AG04449 (cell line): ENCODE measurements around the gene RNF6.

ENCODE experiments used
- CTCF ChIA-PET: fragments of 350-600 bp; formaldehyde crosslinking; extraction: SDS; loops from one replicate; lab custom pipeline; 2021; ENCODE audit warnings: antibody characterized with exemption; lab: Yijun Ruan, JAX
- POLR2A ChIA-PET: fragments of 400-600, 350-600 bp; formaldehyde crosslinking; extraction: SDS; loops from one replicate; lab custom pipeline; 2020; ENCODE audit warnings: antibody characterized with exemption, inconsistent platforms; lab: Yijun Ruan, JAX
- DNase-seq: peaks from one replicate; pipeline ENCODE4 v3.0.0-alpha.2; 2010; ENCODE audit warnings: low read depth, low spot score
- H3K4me3 ChIP-seq: 2 replicates; pipeline ENCODE4 v1.5.1; 2011; ENCODE audit warnings: low read depth, mild to moderate bottlenecking, control low read depth, low read length
- TF ChIP-seq, protein P1 (sequence below): IDR thresholded peaks from one replicate; pipeline ENCODE4 v1.5.1; 2011; ENCODE audit warnings: mild to moderate bottlenecking, moderate library complexity, low read length, control low read depth, inconsistent platforms; ENCODE audit not compliant: insufficient read depth; ENCODE audit errors: missing control alignments

RNF6 gene

DNA sequence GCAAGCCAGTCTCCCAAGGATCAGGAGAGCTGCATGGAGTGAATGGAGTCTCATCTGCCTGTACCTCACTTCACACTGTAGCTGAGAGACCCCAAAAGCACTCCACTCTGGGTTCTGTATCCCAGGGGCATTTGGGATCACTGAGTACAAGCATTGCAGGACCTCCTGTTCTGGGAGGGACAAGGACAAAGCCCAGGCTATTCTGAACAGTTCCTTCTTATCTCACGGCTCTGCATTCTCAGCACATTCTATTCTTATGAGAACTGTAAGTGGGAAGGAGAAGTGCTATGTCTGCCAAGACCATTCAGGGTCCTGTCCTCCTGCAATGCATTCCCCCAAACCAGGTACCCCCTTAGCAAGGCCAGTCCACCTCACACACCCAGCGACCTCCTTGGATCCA is 42.8 kb downstream of the RNF6 start:
- ChIA-PET POLR2A (no interaction called here), CTCF (interaction anchor here (0.8 kb wide), 1 partner anchor 303 kb away, joined by 3 read pairs; no protein-coding TSS in a partner anchor)
- TF ChIP-seq, protein P1, sequence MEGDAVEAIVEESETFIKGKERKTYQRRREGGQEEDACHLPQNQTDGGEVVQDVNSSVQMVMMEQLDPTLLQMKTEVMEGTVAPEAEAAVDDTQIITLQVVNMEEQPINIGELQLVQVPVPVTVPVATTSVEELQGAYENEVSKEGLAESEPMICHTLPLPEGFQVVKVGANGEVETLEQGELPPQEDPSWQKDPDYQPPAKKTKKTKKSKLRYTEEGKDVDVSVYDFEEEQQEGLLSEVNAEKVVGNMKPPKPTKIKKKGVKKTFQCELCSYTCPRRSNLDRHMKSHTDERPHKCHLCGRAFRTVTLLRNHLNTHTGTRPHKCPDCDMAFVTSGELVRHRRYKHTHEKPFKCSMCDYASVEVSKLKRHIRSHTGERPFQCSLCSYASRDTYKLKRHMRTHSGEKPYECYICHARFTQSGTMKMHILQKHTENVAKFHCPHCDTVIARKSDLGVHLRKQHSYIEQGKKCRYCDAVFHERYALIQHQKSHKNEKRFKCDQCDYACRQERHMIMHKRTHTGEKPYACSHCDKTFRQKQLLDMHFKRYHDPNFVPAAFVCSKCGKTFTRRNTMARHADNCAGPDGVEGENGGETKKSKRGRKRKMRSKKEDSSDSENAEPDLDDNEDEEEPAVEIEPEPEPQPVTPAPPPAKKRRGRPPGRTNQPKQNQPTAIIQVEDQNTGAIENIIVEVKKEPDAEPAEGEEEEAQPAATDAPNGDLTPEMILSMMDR: no peak
- no peak overlapping the region for H3K4me3 ChIP-seq
- DNase-seq: no peak

DNA sequence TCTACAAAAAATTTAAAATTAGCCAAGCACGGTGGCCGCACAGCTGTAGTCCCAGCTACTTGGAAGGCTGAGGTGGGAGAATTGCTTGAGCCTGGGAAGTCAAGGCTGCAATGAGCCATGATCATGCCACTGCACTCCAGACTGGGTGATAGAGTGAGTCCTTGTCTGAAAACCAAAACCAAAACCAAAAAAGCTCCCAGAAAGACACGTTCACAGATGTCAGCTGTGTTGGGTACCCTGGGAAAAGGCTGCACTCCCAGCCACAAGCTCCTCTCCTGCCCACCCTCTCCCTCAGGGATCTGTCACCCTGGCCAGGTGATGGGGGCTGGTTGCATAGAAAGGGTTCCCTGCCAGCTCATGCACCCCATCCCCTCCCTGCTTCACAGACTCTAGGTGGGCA is 53.3 kb downstream of the RNF6 start:
- no peak overlapping the region for H3K4me3 ChIP-seq
- CTCF ChIA-PET: interaction anchor here (1.5 kb wide), 1 partner anchor 15 kb away, joined by 8 read pairs; no protein-coding TSS in a partner anchor
- POLR2A ChIA-PET: no interaction called here
- no peak for DNase-seq
- TF ChIP-seq, protein P1: no peak

- DNase-seq: peak; percentile 63
- TF ChIP-seq, protein P1: no peak
- no peak overlapping the region for H3K4me3 ChIP-seq
- POLR2A ChIA-PET: no interaction called here
- CTCF ChIA-PET: interaction anchor here (1.5 kb wide), 1 partner anchor 16 kb away, joined by 8 read pairs; no protein-coding TSS in a partner anchor
These were observed 53.8 kb downstream of the RNF6 start for GRCh38 chr13:26168237-26168814.

- ChIA-PET POLR2A (no interaction called here), CTCF (no interaction called here)
- H3K4me3 ChIP-seq: no peak overlapping the region
- TF ChIP-seq, protein P1: no peak
- DNase-seq: no peak
These were observed 58.3 kb downstream of the RNF6 start for GRCh38 chr13:26163812-26164211.
